ENCODE data around the gene NUP50.

Gene NUP50

GRCh38 chr22:45196926-45197605 lies 33.3 kb downstream of the NUP50 start:
- DNase-seq: peak; percentile 21

DNA sequence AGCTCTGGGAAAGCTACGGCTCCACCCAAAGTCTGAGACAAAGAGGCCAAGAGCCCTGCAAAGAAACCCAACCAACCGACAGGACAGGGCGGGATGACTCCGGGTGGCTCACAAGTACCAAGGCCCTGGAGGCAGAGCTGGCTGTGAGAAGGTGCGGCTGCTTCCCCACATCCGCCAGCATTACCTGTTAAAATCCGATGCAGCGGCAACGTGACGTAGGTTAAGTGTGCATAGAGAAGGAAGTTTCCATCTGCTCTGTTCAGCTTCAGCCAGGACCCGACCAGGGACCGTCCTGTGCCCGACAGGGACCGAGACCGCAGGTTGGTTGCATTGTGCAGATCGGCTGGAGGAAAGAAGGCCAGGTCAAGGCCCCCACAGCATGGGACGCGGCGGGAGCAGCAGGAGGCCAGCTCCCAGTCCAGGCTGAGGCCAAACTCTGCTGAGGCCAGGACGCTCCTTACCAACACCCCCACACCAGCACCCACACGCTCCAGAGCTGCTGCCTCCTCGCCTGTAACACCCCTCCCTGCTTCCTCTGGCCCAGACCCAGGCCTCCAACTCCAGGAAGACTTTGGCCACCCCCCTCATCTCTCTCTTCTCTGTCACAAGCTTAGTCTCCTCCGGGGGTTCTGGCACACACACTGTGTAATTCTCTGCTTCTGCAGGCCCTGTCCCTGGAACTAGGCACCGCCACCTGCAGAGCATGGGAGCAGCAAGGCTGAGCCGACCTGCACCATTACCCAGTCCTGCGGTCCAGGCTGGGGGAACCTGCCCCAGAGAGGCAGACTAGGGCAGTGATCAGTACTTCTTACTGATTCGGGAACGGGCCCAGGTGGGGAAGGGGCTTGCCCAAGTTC lies 34.1 kb downstream of the NUP50 start:
- DNase-seq: no peak

- no peak for DNase-seq
These were observed 34.7 kb downstream of the NUP50 start for GRCh38 chr22:45198463-45198795.

DNA sequence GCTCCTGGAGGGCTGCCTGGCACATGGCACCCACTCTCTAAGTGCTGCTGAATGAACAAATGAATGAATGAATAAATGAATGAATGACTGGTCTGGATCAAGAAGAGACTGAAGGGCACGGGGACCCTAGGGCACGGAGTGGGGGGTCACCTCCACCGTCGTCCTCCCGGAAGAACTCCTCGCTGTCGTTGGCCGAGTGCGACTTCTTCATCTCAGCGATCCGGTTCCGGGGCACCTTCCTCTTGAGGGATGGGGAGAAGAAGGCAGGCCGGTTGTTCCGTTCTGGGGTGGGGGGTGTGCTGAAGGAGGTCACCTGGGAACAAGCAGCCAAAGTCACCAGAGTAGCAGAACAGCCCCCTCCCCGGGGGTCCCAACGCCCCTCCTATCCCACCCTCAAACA lies 36.0 kb downstream of the NUP50 start:
- no peak for DNase-seq

- DNase-seq: no peak
These were observed 36.5 kb downstream of the NUP50 start for GRCh38 chr22:45200230-45200629.

DNA sequence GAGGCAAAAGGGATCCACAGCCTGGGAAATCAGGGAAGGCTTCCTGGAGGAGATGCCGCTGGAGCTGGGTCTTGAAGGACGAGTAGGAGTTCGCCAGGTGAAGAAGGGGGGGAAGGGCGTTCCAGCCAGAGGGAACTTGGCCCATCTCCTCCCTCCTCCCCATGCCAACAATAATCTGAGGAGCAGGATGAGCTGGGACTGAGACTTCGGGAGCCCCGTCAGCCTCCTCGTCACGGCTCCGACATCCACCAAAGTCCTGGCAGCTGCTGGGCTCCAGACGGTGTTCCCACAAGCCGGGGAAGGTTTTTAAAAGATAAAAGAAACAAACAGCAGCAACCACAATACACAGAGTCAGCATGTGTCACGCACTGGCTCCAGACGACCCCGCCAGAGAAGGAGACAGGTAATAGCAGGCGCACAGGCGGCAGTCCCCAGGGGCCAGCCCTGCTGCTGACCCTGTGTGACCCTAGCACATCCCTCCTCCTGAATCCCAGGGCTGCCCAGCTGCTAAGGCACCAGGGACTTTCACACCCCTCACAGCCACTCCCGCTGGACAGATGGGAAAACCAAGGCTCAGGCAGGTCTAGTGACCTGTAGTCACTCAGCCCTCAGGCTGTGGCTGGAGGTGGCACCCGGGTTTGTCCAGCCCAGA lies 37.3 kb downstream of the NUP50 start:
- DNase-seq: no peak

DNA sequence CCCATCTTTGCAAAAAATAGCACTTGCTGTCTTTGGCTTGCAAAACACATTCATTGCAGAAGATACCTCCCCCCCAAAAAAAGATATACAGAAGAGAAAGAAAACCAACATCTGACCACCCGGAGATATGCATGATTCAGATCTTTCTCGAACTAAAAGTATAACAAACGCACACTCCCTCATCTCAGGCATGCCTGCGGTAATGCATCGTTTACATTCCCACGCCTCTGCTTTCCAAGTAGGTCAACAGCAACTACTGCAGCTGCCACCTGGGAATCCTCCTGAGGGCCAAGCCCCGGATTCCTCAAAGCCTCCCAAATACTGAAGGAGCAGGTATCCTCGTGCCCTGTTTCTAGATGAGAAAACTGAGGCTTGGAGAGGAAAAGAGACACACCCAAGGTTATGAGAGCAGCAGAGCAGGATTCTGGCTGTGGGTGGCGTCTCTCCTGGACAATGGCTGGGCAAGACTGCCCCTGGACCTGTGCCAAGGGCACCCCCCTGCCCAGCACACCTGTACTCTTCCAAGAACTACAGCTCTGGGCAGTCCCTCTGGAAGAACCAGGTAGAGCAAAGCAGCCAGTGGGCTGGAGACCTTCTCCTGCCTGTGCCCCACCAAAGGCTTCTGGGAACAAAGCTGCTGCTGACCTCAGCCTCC lies 38.1 kb downstream of the NUP50 start:
- DNase-seq: peak; percentile 34

DNA sequence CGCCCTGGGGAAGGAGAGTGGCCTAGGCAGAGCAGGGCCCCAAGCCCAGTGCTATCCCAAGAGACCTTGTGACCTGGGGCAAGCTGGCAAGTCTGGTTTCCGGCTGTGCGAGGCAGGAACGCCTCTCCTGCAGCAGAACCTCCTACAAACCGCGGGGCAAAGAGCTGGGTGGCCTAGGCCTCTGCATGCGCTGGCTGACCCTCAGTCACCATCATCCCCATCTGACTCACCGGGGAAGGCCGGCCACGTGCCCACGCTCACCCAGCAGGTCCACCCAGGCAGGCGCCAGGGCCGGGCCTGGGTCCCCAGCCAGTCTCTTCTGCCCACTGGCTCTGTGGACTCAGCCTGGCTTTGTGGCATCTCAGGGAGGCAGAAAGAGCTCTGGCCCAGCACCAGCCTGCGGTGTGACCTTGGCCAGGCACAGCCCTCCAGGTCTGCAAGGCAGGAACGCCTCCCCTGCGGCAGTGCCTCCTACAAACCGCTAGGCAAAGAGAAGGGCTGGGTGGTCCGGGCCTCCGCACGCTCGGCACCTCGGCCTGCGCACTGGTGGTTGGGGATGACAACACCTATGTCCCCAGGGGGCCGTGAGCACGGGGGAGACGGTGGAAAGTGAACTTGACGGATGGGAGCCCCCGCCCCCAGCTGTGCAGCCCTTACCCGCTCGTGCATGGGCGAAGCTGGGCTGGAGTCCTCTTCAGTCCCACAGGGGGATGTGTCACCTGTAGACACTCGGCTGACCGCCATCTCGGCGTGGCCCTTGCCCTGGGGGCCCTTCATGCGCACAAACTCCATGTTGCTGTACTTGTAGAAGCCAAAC lies 38.8 kb downstream of the NUP50 start:
- peak; percentile 14 for DNase-seq

DNA sequence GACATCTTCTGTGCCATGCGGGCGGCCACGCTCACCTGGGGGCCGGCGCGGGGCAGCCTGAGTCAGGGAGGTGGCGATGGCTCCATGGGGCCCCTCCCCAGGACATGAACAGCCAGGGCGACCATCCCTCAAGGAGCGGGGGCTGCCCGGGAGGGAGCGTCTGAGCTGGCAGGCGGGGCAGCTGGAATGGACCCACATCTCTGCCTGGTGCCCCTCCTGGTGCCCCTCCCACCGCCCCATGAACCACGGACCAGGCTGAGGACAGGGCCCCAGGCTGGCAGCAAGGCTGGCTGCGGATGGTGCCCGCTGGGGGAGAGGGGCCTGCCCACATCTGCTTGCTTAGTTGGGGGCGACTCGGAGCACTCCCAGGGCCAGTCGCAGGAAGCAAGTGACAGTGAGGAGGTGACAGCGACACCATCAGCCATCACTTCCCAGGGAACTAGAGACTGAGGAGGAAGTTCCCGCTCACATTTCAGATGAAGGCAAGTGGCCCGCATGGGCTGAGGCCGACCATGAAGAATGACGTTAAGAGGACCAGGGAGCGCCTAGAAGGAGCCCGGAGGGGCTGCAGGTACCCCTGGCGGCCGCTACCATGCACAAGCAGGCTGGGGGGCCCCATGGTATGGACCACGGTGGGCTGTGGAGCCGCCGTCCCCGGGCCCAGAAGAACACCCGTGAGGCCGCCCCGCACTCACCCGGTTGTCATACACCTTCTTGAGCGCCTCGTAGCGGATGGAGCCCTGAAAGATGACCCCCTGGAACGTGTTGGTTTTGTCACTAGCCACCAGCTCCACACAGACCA lies 39.6 kb downstream of the NUP50 start:
- no peak for DNase-seq

GRCh38 chr22:45204241-45204640 lies 40.5 kb downstream of the NUP50 start:
- DNase-seq: no peak

- no peak for DNase-seq
These were observed 41.1 kb downstream of the NUP50 start for GRCh38 chr22:45204819-45205218.

DNA sequence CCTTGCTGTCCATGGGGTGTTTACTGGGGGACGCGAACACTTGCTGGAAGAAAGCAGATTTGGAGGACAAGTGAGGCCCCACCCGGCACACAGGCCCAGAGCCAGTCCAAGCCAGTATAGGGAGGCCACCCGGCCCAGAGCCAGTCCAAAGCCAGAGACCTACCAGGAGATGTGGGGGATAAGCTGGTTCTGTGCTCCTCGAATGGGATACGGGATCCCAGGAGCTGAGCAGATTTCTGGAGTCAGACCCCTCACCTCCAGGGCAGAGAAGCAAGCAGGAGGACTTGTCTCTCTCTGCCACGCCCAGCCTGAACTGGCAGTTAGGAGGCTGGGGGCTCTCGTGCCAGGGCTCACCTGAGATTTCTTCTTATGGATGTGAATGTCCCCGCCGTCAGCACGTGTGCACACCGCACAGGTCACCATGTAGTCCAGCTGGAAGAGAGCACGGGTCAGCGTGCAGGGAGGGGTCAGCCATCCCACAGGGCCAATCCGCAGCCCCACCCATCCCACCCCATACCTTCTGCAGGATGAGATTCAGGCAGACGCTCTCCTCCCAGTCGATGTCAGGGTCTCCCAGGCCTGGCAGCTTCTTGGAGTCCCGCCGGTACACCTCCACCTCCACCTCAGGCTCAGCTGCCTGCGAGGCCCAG lies 41.7 kb downstream of the NUP50 start:
- DNase-seq: no peak

GRCh38 chr22:45206233-45206632 lies 42.5 kb downstream of the NUP50 start:
- no peak for DNase-seq

DNA sequence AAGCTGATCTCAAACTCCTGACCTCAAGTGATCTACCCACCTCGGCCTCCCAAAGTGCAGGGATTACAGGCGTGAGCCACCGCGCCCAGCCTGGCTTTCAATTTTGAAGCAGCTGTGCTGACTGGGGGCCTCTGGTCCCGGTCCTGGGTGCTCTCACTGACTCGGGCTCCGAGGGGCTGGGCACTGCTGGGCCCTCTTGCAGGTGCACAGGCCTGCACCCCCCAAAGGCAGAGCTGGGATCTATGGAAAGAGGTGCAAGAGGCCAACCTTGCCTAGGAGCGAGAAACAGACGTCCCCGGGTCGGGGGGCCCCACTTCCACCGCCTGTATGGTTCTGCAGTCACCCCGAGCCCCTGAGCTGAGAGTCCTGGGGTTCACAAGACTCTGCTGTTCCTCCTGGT lies 43.8 kb downstream of the NUP50 start:
- DNase-seq: no peak

GRCh38 chr22:45207981-45208664 lies 44.4 kb downstream of the NUP50 start:
- DNase-seq: peak; percentile 74

DNA sequence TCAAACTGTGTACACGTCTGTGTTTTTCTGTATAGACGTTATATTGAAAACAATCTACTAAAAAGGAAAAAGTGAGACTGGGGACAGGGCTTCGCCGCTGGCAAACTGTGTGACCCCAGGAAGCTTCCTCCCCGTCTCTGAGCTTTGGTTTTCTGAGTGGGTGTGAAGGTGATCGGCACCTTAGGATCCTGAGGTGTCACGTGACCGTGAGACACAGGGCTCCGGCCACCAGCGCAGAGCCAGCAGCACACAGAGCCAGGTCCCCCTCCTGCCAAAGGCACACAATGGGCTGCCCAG lies 44.9 kb downstream of the NUP50 start:
- no peak for DNase-seq

GRCh38 chr22:45208993-45209838 lies 45.5 kb downstream of the NUP50 start:
- DNase-seq: peak; percentile 28

DNA sequence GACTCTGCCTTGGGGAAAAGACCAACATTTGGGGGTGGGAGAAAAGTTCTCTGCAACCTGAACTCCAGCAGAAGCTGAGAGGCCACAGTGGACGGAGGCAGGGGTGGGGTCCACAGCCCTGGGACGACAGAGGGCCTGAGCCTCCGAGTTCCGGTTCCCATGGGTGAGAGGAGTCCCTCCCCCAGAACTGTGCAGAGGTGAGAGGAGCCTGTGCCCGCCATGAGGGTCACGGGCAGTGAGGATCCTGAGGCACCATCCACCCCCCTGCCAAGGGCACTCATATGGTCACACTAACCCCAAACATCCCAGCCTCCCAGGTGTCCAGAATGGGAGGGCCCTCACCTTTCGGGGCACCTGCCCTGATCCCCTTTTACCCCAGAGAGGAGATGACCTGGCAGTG lies 46.4 kb downstream of the NUP50 start:
- DNase-seq: no peak

GRCh38 chr22:45210577-45210976 lies 46.9 kb downstream of the NUP50 start:
- DNase-seq: no peak

- DNase-seq: no peak
These were observed 47.3 kb downstream of the NUP50 start for GRCh38 chr22:45210991-45211390.
